SK-N-SH (cell line): ENCODE data around the gene GALNT17.

Experiments
- JUND ChIP-seq: IDR thresholded peaks from 2 replicates; pipeline ENCODE4 v1.4.0; 2012
- RAD21 ChIP-seq: IDR thresholded peaks from 2 replicates; pipeline ENCODE4 v1.6.1; 2012; ENCODE audit warnings: mild to moderate bottlenecking, low read length
- RFX5 ChIP-seq: IDR thresholded peaks from 2 replicates; pipeline ENCODE4 v1.6.1; 2012; ENCODE audit warnings: mild to moderate bottlenecking, improper control_type of control experiment, low read length
- TF ChIP-seq, protein P1 (sequence below): fragments of 200-600 bp; sonication (generic); IDR thresholded peaks from 2 replicates; pipeline ENCODE4 v1.6.1; 2017; ENCODE audit warnings: antibody characterized with exemption, mild to moderate bottlenecking, moderate library complexity

DNA sequence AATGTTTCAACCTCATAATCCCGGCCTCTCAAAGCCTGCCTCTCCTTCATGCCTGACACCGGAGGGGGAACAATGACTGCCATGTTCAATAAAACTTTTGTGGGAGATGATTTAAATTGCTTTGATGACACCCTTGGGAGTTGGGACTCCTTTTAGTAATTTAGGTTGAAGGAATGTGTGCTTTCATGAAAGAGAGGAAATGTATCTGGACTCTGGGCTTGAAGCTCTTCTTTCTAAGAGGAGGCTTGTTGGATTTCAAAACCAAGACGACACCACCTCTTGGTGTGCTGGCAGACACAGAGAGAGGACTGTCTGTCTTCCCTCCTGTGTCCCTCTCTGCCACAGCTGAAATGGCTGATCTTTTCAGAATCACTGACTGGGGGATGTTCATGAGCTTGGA lies 168.1 kb downstream of the GALNT17 start:
- TF ChIP-seq, protein P1, sequence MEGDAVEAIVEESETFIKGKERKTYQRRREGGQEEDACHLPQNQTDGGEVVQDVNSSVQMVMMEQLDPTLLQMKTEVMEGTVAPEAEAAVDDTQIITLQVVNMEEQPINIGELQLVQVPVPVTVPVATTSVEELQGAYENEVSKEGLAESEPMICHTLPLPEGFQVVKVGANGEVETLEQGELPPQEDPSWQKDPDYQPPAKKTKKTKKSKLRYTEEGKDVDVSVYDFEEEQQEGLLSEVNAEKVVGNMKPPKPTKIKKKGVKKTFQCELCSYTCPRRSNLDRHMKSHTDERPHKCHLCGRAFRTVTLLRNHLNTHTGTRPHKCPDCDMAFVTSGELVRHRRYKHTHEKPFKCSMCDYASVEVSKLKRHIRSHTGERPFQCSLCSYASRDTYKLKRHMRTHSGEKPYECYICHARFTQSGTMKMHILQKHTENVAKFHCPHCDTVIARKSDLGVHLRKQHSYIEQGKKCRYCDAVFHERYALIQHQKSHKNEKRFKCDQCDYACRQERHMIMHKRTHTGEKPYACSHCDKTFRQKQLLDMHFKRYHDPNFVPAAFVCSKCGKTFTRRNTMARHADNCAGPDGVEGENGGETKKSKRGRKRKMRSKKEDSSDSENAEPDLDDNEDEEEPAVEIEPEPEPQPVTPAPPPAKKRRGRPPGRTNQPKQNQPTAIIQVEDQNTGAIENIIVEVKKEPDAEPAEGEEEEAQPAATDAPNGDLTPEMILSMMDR, result no peak
- TF ChIP-seq JUND (no peak), RFX5 (no peak), RAD21 (no peak)
